K562 (cell line): ENCODE data around the gene HSPA1L. TPM values are rescaled to one million over a fixed set of nuclear protein-coding genes. Genes with fewer than 3 reads are reported as not detected.
A peak's percentile ranks its signal among the peaks of the same experiment; 100 is the strongest.

Experiments
- CBFB ChIP-seq: sonication (generic); formaldehyde crosslinking; IDR thresholded peaks from 2 replicates; pipeline ENCODE4 v1.4.0; 2020; ENCODE audit warnings: mild to moderate bottlenecking, missing genetic modification reagents
- CTCF ChIP-seq, 3 experiments: IDR thresholded peaks in 2 of 3; conservative IDR thresholded peaks in 1 of 3; 2 replicates each; pipeline ENCODE4 v1.5.1; 2011 to 2012; ENCODE audit warnings: low read length in 3 of 3, mild to moderate bottlenecking in 3 of 3, control low read depth in 2 of 3, improper control_type of control experiment in 1 of 3, inconsistent platforms in 1 of 3, low read depth in 1 of 3, mixed read lengths in 1 of 3, moderate library complexity in 1 of 3; ENCODE audit not compliant: insufficient read depth in 2 of 3
- DNMT1 ChIP-seq: fragments of 450-650 bp; IDR thresholded peaks from 2 replicates; pipeline ENCODE4 v1.6.1; 2016; ENCODE audit warnings: antibody characterized with exemption, mild to moderate bottlenecking
- EGR1 ChIP-seq: fragments of 450-650 bp; conservative IDR thresholded peaks from 2 replicates; pipeline ENCODE4 v1.6.1; 2017; ENCODE audit warnings: mild to moderate bottlenecking
- ELF2 ChIP-seq: fragments of 250-450 bp; sonication (Bioruptor Pico); IDR thresholded peaks from 2 replicates; pipeline ENCODE4 v1.5.0; 2021; ENCODE audit warnings: mild to moderate bottlenecking
- JUNB ChIP-seq: fragments of 450-650 bp; formaldehyde crosslinking; conservative IDR thresholded peaks from 2 replicates; pipeline ENCODE4 v1.4.0; 2020; ENCODE audit warnings: mild to moderate bottlenecking
- KLF10 ChIP-seq: fragments of 250-450 bp; sonication (Bioruptor Pico); IDR thresholded peaks from 2 replicates; pipeline ENCODE4 v1.6.1; 2021; ENCODE audit warnings: matching md5 sums
- MED1 ChIP-seq: sonication (generic); formaldehyde crosslinking; IDR thresholded peaks from 2 replicates; pipeline ENCODE4 v1.8.1; 2023; ENCODE audit warnings: missing genetic modification reagents, borderline replicate concordance
- NBN ChIP-seq: fragments of 450-650 bp; IDR thresholded peaks from 2 replicates; pipeline ENCODE4 v1.6.1; 2016; ENCODE audit warnings: low read depth, mild to moderate bottlenecking
- PCBP2 ChIP-seq: fragments of 200-400 bp; formaldehyde crosslinking; IDR thresholded peaks from 2 replicates; pipeline ENCODE4 v1.6.1; 2018; ENCODE audit warnings: low read length, low read depth, mild to moderate bottlenecking, moderate library complexity; ENCODE audit not compliant: poor library complexity, severe bottlenecking
- POLR3A ChIP-seq: IDR thresholded peaks from 2 replicates; pipeline ENCODE4 v1.6.1; 2011; ENCODE audit warnings: borderline replicate concordance, mild to moderate bottlenecking, moderate library complexity; ENCODE audit not compliant: insufficient read length, insufficient read depth; ENCODE audit errors: extremely low read depth
- RBM22 ChIP-seq: fragments of 200-400 bp; formaldehyde crosslinking; IDR thresholded peaks from 2 replicates; pipeline ENCODE4 v1.6.1; 2018; ENCODE audit warnings: low read length, low read depth; ENCODE audit not compliant: poor library complexity, severe bottlenecking
- RBM39 ChIP-seq: fragments of 200-400 bp; formaldehyde crosslinking; optimal IDR thresholded peaks from 2 replicates; pipeline ENCODE3; 2018; ENCODE audit warnings: low read depth, low read length
- SOX6 ChIP-seq: fragments of 450-650 bp; IDR thresholded peaks from 2 replicates; pipeline ENCODE4 v1.6.1; 2014; ENCODE audit warnings: mild to moderate bottlenecking
- STAT5A ChIP-seq: IDR thresholded peaks from 2 replicates; pipeline ENCODE4 v1.6.1; 2012; ENCODE audit warnings: low read length, inconsistent platforms, borderline replicate concordance
- STAT6 ChIP-seq: sonication (generic); formaldehyde crosslinking; IDR thresholded peaks from 2 replicates; pipeline ENCODE4 v1.8.1; 2023; ENCODE audit warnings: mild to moderate bottlenecking, missing genetic modification reagents
- TFE3 ChIP-seq: fragments of 450-650 bp; formaldehyde crosslinking; IDR thresholded peaks from 2 replicates; pipeline ENCODE4 v1.4.0; 2020; ENCODE audit warnings: mild to moderate bottlenecking, mixed read lengths
- ZNF146 ChIP-seq: IDR thresholded peaks from one replicate; pipeline ENCODE4 v1.6.1; 2018; ENCODE audit warnings: missing compliant biosample characterization; ENCODE audit not compliant: unreplicated experiment
- ZNF280B ChIP-seq: fragments of 250-450 bp; sonication (Bioruptor Pico); IDR thresholded peaks from 2 replicates; pipeline ENCODE4 v1.5.1; 2021; ENCODE audit warnings: mild to moderate bottlenecking
- ZZZ3 ChIP-seq: fragments of 450-650 bp; IDR thresholded peaks from 2 replicates; pipeline ENCODE4 v1.6.1; 2016; ENCODE audit warnings: antibody characterized with exemption, mild to moderate bottlenecking, moderate library complexity
- polyA plus RNA-seq, 8 experiments: library from polyadenylated mRNA; depleted of rRNA in 4 of 8; stranded (reverse) in 5 of 8; unstranded in 3 of 8; fragments of >200 nt; fragmentation: Nextera tagmentation in 2 of 8; fragmentation: Illumina TruSeq in 1 of 8; extraction: Ambion mirVana in 2 of 8; extraction: Trizol in 1 of 8; gene quantifications; 2 replicates each; pipeline versions ENCODE4 v1.2.1 to v1.2.3, GENCODE V29; 2011 to 2014; ENCODE audit warnings: inconsistent platforms in 1 of 8, missing spikeins in 1 of 8
- total RNA-seq, 7 experiments: library from RNA; depleted of rRNA in 6 of 7; stranded (reverse); fragments of >200 nt in 6 of 7; fragmentation: Illumina TruSeq in 2 of 7; extraction: Trizol in 2 of 7; gene quantifications; 2 replicates each; pipeline versions ENCODE4 v1.2.1 to v1.2.3, GENCODE V29; 2011 to 2021; ENCODE audit warnings: low replicate concordance in 1 of 7

The HSPA1L gene
- total and polyA plus RNA-seq, 9 of the 15 experiments (the other 6 are each of a cell fraction or from before 2014, with no cell fraction given) = 0.14 to 2.1 (median 1.3) TPM

GRCh38 chr6:31794866-31795615 is 20.0 kb downstream of the HSPA1L start (continued):
- no peak for TF ChIP-seq RBM39
- TF ChIP-seq TFE3 (CRISPR knock-in tag) = no peak
- TF ChIP-seq NBN = no peak
- TF ChIP-seq CBFB (CRISPR knock-in tag) = peak; percentile 58
- peak; percentile 4 for TF ChIP-seq ZNF146 (CRISPR knock-in tag)
- TF ChIP-seq MED1 (CRISPR knock-in tag) = no peak
- no peak for TF ChIP-seq POLR3A
- TF ChIP-seq JUNB = no peak
- TF ChIP-seq STAT5A = no peak
- no peak for TF ChIP-seq SOX6
- peak; percentile 85 for TF ChIP-seq EGR1
- TF ChIP-seq KLF10 = no peak
- TF ChIP-seq ZZZ3 = no peak
- peak; percentile 80 for TF ChIP-seq RBM22
- no peak for TF ChIP-seq CTCF (IDR thresholded peaks at IDR 0.05 in 2 of 3, conservative IDR thresholded peaks at IDR 0.05 in 1 of 3; ENCODE audit: insufficient read depth in 2 of 3, low read depth in 1 of 3, low read length in 3 of 3)
- no peak for TF ChIP-seq ZNF280B
- TF ChIP-seq DNMT1 = peak; percentile 25; the same call in 1 of the 2 replicates
- TF ChIP-seq ELF2 (CRISPR knock-in tag) = no peak
- TF ChIP-seq STAT6 (CRISPR knock-in tag) = 0 out of 2 replicates have a peak, but pooled peaks have one; percentile 39
- TF ChIP-seq PCBP2 = no peak
